K562 (cell line): ENCODE results near the gene LONRF2. TPM values are rescaled to one million over a fixed set of nuclear protein-coding genes. Genes with fewer than 3 reads are reported as not detected.

Experiments
- CCNT2 ChIP-seq: IDR thresholded peaks from 2 replicates; pipeline ENCODE4 v1.6.1; 2011; ENCODE audit warnings: borderline replicate concordance, low read depth, mild to moderate bottlenecking, moderate library complexity, mixed read lengths, low read length; ENCODE audit not compliant: insufficient read length; ENCODE audit errors: extremely low read depth
- EZH2 ChIP-seq: IDR thresholded peaks from 2 replicates; pipeline ENCODE4 v1.6.1; 2012; ENCODE audit warnings: low read depth, mild to moderate bottlenecking, inconsistent platforms, low read length, borderline replicate concordance
- HDAC1 ChIP-seq, 2 experiments: fragments of 450-650 bp; IDR thresholded peaks; 2 replicates each; pipeline ENCODE4 v1.6.1; 2016 to 2017; ENCODE audit warnings: inconsistent platforms in 1 of 2, mild to moderate bottlenecking in 1 of 2, moderate library complexity in 1 of 2
- LARP7 ChIP-seq: fragments of 450-650 bp; IDR thresholded peaks from 2 replicates; pipeline ENCODE4 v1.6.1; 2016
- LCOR ChIP-seq: sonication (generic); formaldehyde crosslinking; IDR thresholded peaks from 2 replicates; pipeline ENCODE4 v1.8.0; 2022; ENCODE audit warnings: mild to moderate bottlenecking, missing genetic modification reagents
- NCOA1 ChIP-seq: fragments of 450-650 bp; IDR thresholded peaks from 2 replicates; pipeline ENCODE4 v1.6.1; 2016; ENCODE audit warnings: low read depth
- RBM25 ChIP-seq: fragments of 200-400 bp; formaldehyde crosslinking; IDR thresholded peaks from 2 replicates; pipeline ENCODE4 v1.6.1; 2018; ENCODE audit warnings: low read length, low read depth, moderate library complexity; ENCODE audit not compliant: severe bottlenecking
- TAF1 ChIP-seq: IDR thresholded peaks from 2 replicates; pipeline ENCODE4 v1.6.1; 2011; ENCODE audit warnings: mild to moderate bottlenecking, low read length, moderate library complexity; ENCODE audit not compliant: insufficient read depth, control insufficient read depth, severe bottlenecking; ENCODE audit errors: extremely low read depth
- TCF7L2 ChIP-seq: fragments of 150-350 bp; IDR thresholded peaks from 2 replicates; pipeline ENCODE4 v1.6.1; 2016; ENCODE audit warnings: low read depth, mild to moderate bottlenecking, low read length, moderate library complexity
- ZBTB26 ChIP-seq: fragments of 450-650 bp; formaldehyde crosslinking; IDR thresholded peaks from 2 replicates; pipeline ENCODE4 v1.4.0; 2022; ENCODE audit warnings: missing genetic modification characterization
- ZFP1 ChIP-seq: fragments of 450-650 bp; formaldehyde crosslinking; IDR thresholded peaks from 2 replicates; pipeline ENCODE4 v1.4.0; 2020; ENCODE audit warnings: mild to moderate bottlenecking, mixed read lengths
- ZFX ChIP-seq: sonication (generic); formaldehyde crosslinking; IDR thresholded peaks from 2 replicates; pipeline ENCODE4 v1.8.0; 2022; ENCODE audit warnings: mild to moderate bottlenecking, missing genetic modification reagents, moderate library complexity
- ZKSCAN8 ChIP-seq: fragments of 200-800 bp; sonication (Bioruptor generic); IDR thresholded peaks from 2 replicates; pipeline ENCODE4 v1.6.1; 2016; ENCODE audit warnings: missing genetic modification characterization, missing compliant biosample characterization
- ZNF12 ChIP-seq: sonication (generic); formaldehyde crosslinking; IDR thresholded peaks from 2 replicates; pipeline ENCODE4 v1.4.0; 2020; ENCODE audit warnings: mild to moderate bottlenecking, missing genetic modification reagents
- ZNF197 ChIP-seq: fragments of 200-800 bp; sonication (Bioruptor generic); IDR thresholded peaks from 2 replicates; pipeline ENCODE4 v1.6.1; 2016; ENCODE audit warnings: low read depth, missing genetic modification characterization, missing compliant biosample characterization
- ZNF324 ChIP-seq: fragments of 250-450 bp; sonication (Bioruptor Pico); IDR thresholded peaks from 2 replicates; pipeline ENCODE4 v1.4.0; 2020; ENCODE audit warnings: mild to moderate bottlenecking
- ZSCAN29 ChIP-seq: fragments of 450-650 bp; IDR thresholded peaks from 2 replicates; pipeline ENCODE4 v1.6.1; 2017
- polyA plus RNA-seq, 8 experiments: library from polyadenylated mRNA; depleted of rRNA in 4 of 8; stranded (reverse) in 5 of 8; unstranded in 3 of 8; fragments of >200 nt; fragmentation: Nextera tagmentation in 2 of 8; fragmentation: Illumina TruSeq in 1 of 8; extraction: Ambion mirVana in 2 of 8; extraction: Trizol in 1 of 8; gene quantifications; 2 replicates each; pipeline versions ENCODE4 v1.2.1 to v1.2.3, GENCODE V29; 2011 to 2014; ENCODE audit warnings: inconsistent platforms in 1 of 8, missing spikeins in 1 of 8
- total RNA-seq, 7 experiments: library from RNA; depleted of rRNA in 6 of 7; stranded (reverse); fragments of >200 nt in 6 of 7; fragmentation: Illumina TruSeq in 2 of 7; extraction: Trizol in 2 of 7; gene quantifications; 2 replicates each; pipeline versions ENCODE4 v1.2.1 to v1.2.3, GENCODE V29; 2011 to 2021; ENCODE audit warnings: low replicate concordance in 1 of 7
- TF ChIP-seq, protein P1 (sequence below): fragments of 250-450 bp; sonication (Bioruptor Pico); IDR thresholded peaks from 2 replicates; pipeline ENCODE4 v1.6.1; 2021; ENCODE audit warnings: mild to moderate bottlenecking
- TF ChIP-seq, protein P2 (sequence below): fragments of 250-450 bp; sonication (Bioruptor Pico); IDR thresholded peaks from 2 replicates; pipeline ENCODE4 v1.8.0; 2022; ENCODE audit warnings: inconsistent platforms, mild to moderate bottlenecking, moderate library complexity, borderline replicate concordance
- TF ChIP-seq, protein P3 (sequence below): sonication (generic); formaldehyde crosslinking; IDR thresholded peaks from 2 replicates; pipeline ENCODE4 v1.8.0; 2023; ENCODE audit warnings: missing genetic modification reagents, mild to moderate bottlenecking, borderline replicate concordance

LONRF2 gene
- total and polyA plus RNA-seq, 9 of the 15 experiments (the other 6 are each of a cell fraction or from before 2014, with no cell fraction given) = 0.35 to 5.0 (median 2.7) TPM

- TF ChIP-seq ZBTB26 (CRISPR knock-in tag) (0 out of 2 replicates have a peak, but pooled peaks have one; percentile 9), EZH2 (no peak), ZFP1 (CRISPR knock-in tag) (no peak), CCNT2 (peak; percentile 83), ZKSCAN8 (CRISPR knock-in tag) (no peak), LCOR (no peak), TCF7L2 (no peak), ZNF12 (CRISPR knock-in tag) (no peak), ZFX (CRISPR knock-in tag) (peak; percentile 64; the same call in 1 of the 2 replicates), LARP7 (0 out of 2 replicates have a peak, but pooled peaks have one; percentile 85), HDAC1 (IDR thresholded peaks at IDR 0.05) (peak in 1 of 2 experiments; percentile 78; a peak in 2 of 4 replicates), TAF1 (peak; percentile 50), NCOA1 (peak; percentile 71), RBM25 (no peak), ZSCAN29 (no peak), ZNF324 (no peak), ZNF197 (CRISPR knock-in tag) (peak; percentile 69)
- TF ChIP-seq, protein P1, sequence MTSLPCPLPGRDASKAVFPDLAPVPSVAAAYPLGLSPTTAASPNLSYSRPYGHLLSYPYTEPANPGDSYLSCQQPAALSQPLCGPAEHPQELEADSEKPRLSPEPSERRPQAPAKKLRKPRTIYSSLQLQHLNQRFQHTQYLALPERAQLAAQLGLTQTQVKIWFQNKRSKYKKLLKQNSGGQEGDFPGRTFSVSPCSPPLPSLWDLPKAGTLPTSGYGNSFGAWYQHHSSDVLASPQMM = no peak
- TF ChIP-seq, protein P2, sequence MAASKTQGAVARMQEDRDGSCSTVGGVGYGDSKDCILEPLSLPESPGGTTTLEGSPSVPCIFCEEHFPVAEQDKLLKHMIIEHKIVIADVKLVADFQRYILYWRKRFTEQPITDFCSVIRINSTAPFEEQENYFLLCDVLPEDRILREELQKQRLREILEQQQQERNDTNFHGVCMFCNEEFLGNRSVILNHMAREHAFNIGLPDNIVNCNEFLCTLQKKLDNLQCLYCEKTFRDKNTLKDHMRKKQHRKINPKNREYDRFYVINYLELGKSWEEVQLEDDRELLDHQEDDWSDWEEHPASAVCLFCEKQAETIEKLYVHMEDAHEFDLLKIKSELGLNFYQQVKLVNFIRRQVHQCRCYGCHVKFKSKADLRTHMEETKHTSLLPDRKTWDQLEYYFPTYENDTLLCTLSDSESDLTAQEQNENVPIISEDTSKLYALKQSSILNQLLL (CRISPR knock-in tag) = no peak
- TF ChIP-seq, protein P3, sequence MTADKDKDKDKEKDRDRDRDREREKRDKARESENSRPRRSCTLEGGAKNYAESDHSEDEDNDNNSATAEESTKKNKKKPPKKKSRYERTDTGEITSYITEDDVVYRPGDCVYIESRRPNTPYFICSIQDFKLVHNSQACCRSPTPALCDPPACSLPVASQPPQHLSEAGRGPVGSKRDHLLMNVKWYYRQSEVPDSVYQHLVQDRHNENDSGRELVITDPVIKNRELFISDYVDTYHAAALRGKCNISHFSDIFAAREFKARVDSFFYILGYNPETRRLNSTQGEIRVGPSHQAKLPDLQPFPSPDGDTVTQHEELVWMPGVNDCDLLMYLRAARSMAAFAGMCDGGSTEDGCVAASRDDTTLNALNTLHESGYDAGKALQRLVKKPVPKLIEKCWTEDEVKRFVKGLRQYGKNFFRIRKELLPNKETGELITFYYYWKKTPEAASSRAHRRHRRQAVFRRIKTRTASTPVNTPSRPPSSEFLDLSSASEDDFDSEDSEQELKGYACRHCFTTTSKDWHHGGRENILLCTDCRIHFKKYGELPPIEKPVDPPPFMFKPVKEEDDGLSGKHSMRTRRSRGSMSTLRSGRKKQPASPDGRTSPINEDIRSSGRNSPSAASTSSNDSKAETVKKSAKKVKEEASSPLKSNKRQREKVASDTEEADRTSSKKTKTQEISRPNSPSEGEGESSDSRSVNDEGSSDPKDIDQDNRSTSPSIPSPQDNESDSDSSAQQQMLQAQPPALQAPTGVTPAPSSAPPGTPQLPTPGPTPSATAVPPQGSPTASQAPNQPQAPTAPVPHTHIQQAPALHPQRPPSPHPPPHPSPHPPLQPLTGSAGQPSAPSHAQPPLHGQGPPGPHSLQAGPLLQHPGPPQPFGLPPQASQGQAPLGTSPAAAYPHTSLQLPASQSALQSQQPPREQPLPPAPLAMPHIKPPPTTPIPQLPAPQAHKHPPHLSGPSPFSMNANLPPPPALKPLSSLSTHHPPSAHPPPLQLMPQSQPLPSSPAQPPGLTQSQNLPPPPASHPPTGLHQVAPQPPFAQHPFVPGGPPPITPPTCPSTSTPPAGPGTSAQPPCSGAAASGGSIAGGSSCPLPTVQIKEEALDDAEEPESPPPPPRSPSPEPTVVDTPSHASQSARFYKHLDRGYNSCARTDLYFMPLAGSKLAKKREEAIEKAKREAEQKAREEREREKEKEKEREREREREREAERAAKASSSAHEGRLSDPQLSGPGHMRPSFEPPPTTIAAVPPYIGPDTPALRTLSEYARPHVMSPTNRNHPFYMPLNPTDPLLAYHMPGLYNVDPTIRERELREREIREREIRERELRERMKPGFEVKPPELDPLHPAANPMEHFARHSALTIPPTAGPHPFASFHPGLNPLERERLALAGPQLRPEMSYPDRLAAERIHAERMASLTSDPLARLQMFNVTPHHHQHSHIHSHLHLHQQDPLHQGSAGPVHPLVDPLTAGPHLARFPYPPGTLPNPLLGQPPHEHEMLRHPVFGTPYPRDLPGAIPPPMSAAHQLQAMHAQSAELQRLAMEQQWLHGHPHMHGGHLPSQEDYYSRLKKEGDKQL (CRISPR knock-in tag) = no peak
These were observed 30.9 kb downstream of the LONRF2 start (continued) for GRCh38 chr2:100291152-100291970.
